Measurements from ENCODE around the gene EIF3I.
A peak's percentile ranks its signal among the peaks of the same experiment; 100 is the strongest.

The EIF3I gene

GRCh38 chr1:32199043-32199716 is 23.0 kb upstream of the EIF3I start:
- Histone ChIP-seq H3K4me3 (ENCODE audit: low read depth, low read length) (peak overlapping the region; percentile 66; the same call in 1 of the 2 replicates), H3K4me1 (ENCODE audit: control insufficient read depth, insufficient read depth, low read length) (peaks cover 21% of the 10 kb centered on the region), H3K9ac (ENCODE audit: low read length) (no peak overlapping the region), H3K36me3 (ENCODE audit: control insufficient read depth, insufficient read depth, low read length) (peaks cover 44% of the 10 kb centered on the region), H3K9me3 (ENCODE audit: control insufficient read depth, insufficient read depth, low read depth, low read length) (no peaks in the 10 kb centered on the region), H3K27ac (ENCODE audit: low read depth, low read length) (no peak overlapping the region), H3K27me3 (ENCODE audit: control insufficient read depth, insufficient read depth, low read length) (peaks cover 1% of the 10 kb centered on the region; the same call in 1 of the 2 replicates)

GRCh38 chr1:32199717-32200072 is 22.5 kb upstream of the EIF3I start:
- Histone ChIP-seq H3K9ac (ENCODE audit: low read length) (no peak overlapping the region), H3K27ac (ENCODE audit: low read depth, low read length) (no peak overlapping the region), H3K4me1 (ENCODE audit: control insufficient read depth, insufficient read depth, low read length) (peaks cover 21% of the 10 kb centered on the region), H3K4me3 (ENCODE audit: low read depth, low read length) (peak overlapping the region; percentile 66), H3K9me3 (ENCODE audit: control insufficient read depth, insufficient read depth, low read depth, low read length) (no peaks in the 10 kb centered on the region), H3K27me3 (ENCODE audit: control insufficient read depth, insufficient read depth, low read length) (peaks cover 7% of the 10 kb centered on the region; the same call in 1 of the 2 replicates), H3K36me3 (ENCODE audit: control insufficient read depth, insufficient read depth, low read length) (peaks cover 39% of the 10 kb centered on the region)

- H3K27ac ChIP-seq (ENCODE audit: low read depth, low read length), result no peak within 1 kb of the TSS
- H3K9ac ChIP-seq (ENCODE audit: low read length), result peak within 1 kb of the TSS; percentile 40
- H3K4me3 ChIP-seq (ENCODE audit: low read depth, low read length), result peak within 1 kb of the TSS; percentile 66
- peaks cover 25% of the 10 kb centered on the region for H3K4me1 ChIP-seq (ENCODE audit: control insufficient read depth, insufficient read depth, low read length)
- peaks cover 8% of the 10 kb centered on the region; the same call in 1 of the 2 replicates for H3K27me3 ChIP-seq (ENCODE audit: control insufficient read depth, insufficient read depth, low read length)
- no peaks in the 10 kb centered on the region for H3K9me3 ChIP-seq (ENCODE audit: control insufficient read depth, insufficient read depth, low read depth, low read length)
- H3K36me3 ChIP-seq (ENCODE audit: control insufficient read depth, insufficient read depth, low read length), result peaks cover 32% of the 10 kb centered on the region
These were observed 21.8 kb upstream of the EIF3I start, which contains the start of gene CCDC28B for GRCh38 chr1:32200226-32201010. CCDC28B (plus strand) TSS chr1:32200595; CDS start chr1:32201936, 1,341 bp downstream.

GRCh38 chr1:32201011-32201855 is 21.0 kb upstream of the EIF3I start:
- no peaks in the 10 kb centered on the region for H3K9me3 ChIP-seq (ENCODE audit: control insufficient read depth, insufficient read depth, low read depth, low read length)
- peak overlapping the region; percentile 32 for H3K9ac ChIP-seq (ENCODE audit: low read length)
- H3K27me3 ChIP-seq (ENCODE audit: control insufficient read depth, insufficient read depth, low read length), result peaks cover 8% of the 10 kb centered on the region; the same call in 1 of the 2 replicates
- peaks cover 27% of the 10 kb centered on the region for H3K4me1 ChIP-seq (ENCODE audit: control insufficient read depth, insufficient read depth, low read length)
- peak overlapping the region; percentile 66 for H3K4me3 ChIP-seq (ENCODE audit: low read depth, low read length)
- H3K36me3 ChIP-seq (ENCODE audit: control insufficient read depth, insufficient read depth, low read length), result peaks cover 24% of the 10 kb centered on the region
- no peak overlapping the region for H3K27ac ChIP-seq (ENCODE audit: low read depth, low read length)

GRCh38 chr1:32204943-32205361 is 17.3 kb upstream of the EIF3I start:
- no peak overlapping the region for H3K27ac ChIP-seq (ENCODE audit: low read depth, low read length)
- H3K4me1 ChIP-seq (ENCODE audit: control insufficient read depth, insufficient read depth, low read length), result peaks cover 17% of the 10 kb centered on the region

GRCh38 chr1:32205401-32206370 is 16.5 kb upstream of the EIF3I start, which contains the start of gene IQCC:
IQCC (plus strand) TSS chr1:32205671; CDS start chr1:32205682, 11 bp downstream.
- Histone ChIP-seq H3K9me3 (ENCODE audit: control insufficient read depth, insufficient read depth, low read depth, low read length) (no peaks in the 10 kb centered on the region), H3K9ac (ENCODE audit: low read length) (peak within 1 kb of the TSS; percentile 84), H3K27ac (ENCODE audit: low read depth, low read length) (no peak within 1 kb of the TSS; the same call in 1 of the 2 replicates), H3K4me1 (ENCODE audit: control insufficient read depth, insufficient read depth, low read length) (peaks cover 16% of the 10 kb centered on the region), H3K4me3 (ENCODE audit: low read depth, low read length) (peak within 1 kb of the TSS; percentile 89), H3K36me3 (ENCODE audit: control insufficient read depth, insufficient read depth, low read length) (peaks cover 11% of the 10 kb centered on the region; the same call in 1 of the 2 replicates), H3K27me3 (ENCODE audit: control insufficient read depth, insufficient read depth, low read length) (peaks cover 8% of the 10 kb centered on the region; the same call in 1 of the 2 replicates)

More at GRCh38 chr1:32204943-32205361, 17.3 kb upstream of the EIF3I start:
- peak overlapping the region; percentile 89 for H3K4me3 ChIP-seq (ENCODE audit: low read depth, low read length)
- no peaks in the 10 kb centered on the region for H3K9me3 ChIP-seq (ENCODE audit: control insufficient read depth, insufficient read depth, low read depth, low read length)
- peaks cover 11% of the 10 kb centered on the region; the same call in 1 of the 2 replicates for H3K36me3 ChIP-seq (ENCODE audit: control insufficient read depth, insufficient read depth, low read length)
- peaks cover 8% of the 10 kb centered on the region; the same call in 1 of the 2 replicates for H3K27me3 ChIP-seq (ENCODE audit: control insufficient read depth, insufficient read depth, low read length)
- peak overlapping the region; percentile 61 for H3K9ac ChIP-seq (ENCODE audit: low read length)

- Histone ChIP-seq H3K27me3 (ENCODE audit: control insufficient read depth, insufficient read depth, low read length) (peaks cover 8% of the 10 kb centered on the region; the same call in 1 of the 2 replicates), H3K4me1 (ENCODE audit: control insufficient read depth, insufficient read depth, low read length) (peaks cover 8% of the 10 kb centered on the region), H3K4me3 (ENCODE audit: low read depth, low read length) (no peak overlapping the region), H3K9me3 (ENCODE audit: control insufficient read depth, insufficient read depth, low read depth, low read length) (no peaks in the 10 kb centered on the region), H3K36me3 (ENCODE audit: control insufficient read depth, insufficient read depth, low read length) (peaks cover 11% of the 10 kb centered on the region; the same call in 1 of the 2 replicates), H3K27ac (ENCODE audit: low read depth, low read length) (no peak overlapping the region), H3K9ac (ENCODE audit: low read length) (no peak overlapping the region)
These were observed 13.7 kb upstream of the EIF3I start for GRCh38 chr1:32208469-32208868.

- Histone ChIP-seq H3K4me1 (ENCODE audit: control insufficient read depth, insufficient read depth, low read length) (peaks cover 8% of the 10 kb centered on the region), H3K27ac (ENCODE audit: low read depth, low read length) (no peak within 1 kb of the TSS), H3K9me3 (ENCODE audit: control insufficient read depth, insufficient read depth, low read depth, low read length) (no peaks in the 10 kb centered on the region), H3K9ac (ENCODE audit: low read length) (no peak within 1 kb of the TSS), H3K36me3 (ENCODE audit: control insufficient read depth, insufficient read depth, low read length) (peaks cover 11% of the 10 kb centered on the region; the same call in 1 of the 2 replicates), H3K4me3 (ENCODE audit: low read depth, low read length) (no peak within 1 kb of the TSS), H3K27me3 (ENCODE audit: control insufficient read depth, insufficient read depth, low read length) (peaks cover 8% of the 10 kb centered on the region; the same call in 1 of the 2 replicates)
These were observed 13.3 kb upstream of the EIF3I start, which contains the start of gene DCDC2B for GRCh38 chr1:32208891-32209328. DCDC2B (plus strand) TSS chr1:32209089; CDS start chr1:32209094, 5 bp downstream.

GRCh38 chr1:32215629-32216480 is 6.4 kb upstream of the EIF3I start:
- Histone ChIP-seq H3K36me3 (ENCODE audit: control insufficient read depth, insufficient read depth, low read length) (peaks cover 31% of the 10 kb centered on the region), H3K27ac (ENCODE audit: low read depth, low read length) (no peak overlapping the region)

More at GRCh38 chr1:32215629-32216480, 6.4 kb upstream of the EIF3I start:
- Histone ChIP-seq H3K4me1 (ENCODE audit: control insufficient read depth, insufficient read depth, low read length) (peaks cover under 1% of the 10 kb centered on the region; the same call in 1 of the 2 replicates), H3K9ac (ENCODE audit: low read length) (no peak overlapping the region), H3K9me3 (ENCODE audit: control insufficient read depth, insufficient read depth, low read depth, low read length) (no peaks in the 10 kb centered on the region), H3K27me3 (ENCODE audit: control insufficient read depth, insufficient read depth, low read length) (no peaks in the 10 kb centered on the region), H3K4me3 (ENCODE audit: low read depth, low read length) (no peak overlapping the region)
